HG03575 (cell line): Measurements from ENCODE around the gene APPBP2.
"Not testable (repeated sequence)": the region's sequence is repeated elsewhere in the genome, so short reads cannot be mapped to it uniquely, and the experiment has no call there.

Source experiments
- ATAC-seq: cut with Tn5 transposase; IDR thresholded peaks from one replicate; pipeline ENCODE4 v1.9.1; 2021; ENCODE audit not compliant: unreplicated experiment, insufficient number of reproducible peaks, low FRiP score; ENCODE audit errors: extremely low read depth

The APPBP2 gene

DNA sequence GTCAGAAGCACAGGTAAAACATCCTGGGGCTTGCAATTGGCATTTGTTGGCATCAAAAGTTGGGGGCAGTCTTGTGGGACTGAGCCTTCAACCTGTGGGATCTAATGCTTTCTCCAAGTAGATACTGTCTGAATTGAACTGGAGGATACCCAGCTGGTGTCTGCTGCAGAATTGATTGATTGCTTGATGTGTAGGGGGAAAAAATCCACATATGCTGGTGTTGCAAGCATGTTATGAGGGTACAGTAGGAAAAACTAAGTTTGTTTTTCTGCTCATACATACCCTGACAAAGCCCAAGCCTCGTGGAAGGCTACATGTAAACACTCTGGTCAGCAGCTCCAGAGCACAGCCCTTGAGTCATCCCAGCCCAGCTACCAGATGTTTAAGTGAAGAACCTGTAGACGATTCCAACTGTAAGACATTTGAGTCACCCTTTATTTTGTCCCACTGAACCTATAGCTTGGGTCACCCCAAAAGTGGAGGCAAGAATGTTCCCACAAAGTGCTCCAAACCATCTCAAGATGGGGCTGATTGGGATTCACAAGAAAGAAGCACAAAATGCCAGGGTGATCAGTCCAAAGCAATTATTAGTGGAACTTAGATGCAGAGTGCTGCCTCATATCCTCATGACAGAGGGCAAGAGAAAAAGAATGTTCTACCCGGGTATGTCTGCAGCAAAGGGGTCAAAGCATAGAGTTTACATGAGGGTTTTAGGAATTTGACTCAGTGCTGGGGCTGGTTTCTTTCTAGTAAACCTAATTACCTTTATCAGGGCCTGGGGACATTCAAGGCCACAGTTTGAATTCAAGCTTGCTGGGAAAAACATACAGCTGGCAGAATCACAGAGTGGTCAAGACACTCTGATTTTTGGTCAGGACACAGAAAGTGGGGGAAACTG, 9.6 kb upstream of the APPBP2 start:
- no peak for ATAC-seq

DNA sequence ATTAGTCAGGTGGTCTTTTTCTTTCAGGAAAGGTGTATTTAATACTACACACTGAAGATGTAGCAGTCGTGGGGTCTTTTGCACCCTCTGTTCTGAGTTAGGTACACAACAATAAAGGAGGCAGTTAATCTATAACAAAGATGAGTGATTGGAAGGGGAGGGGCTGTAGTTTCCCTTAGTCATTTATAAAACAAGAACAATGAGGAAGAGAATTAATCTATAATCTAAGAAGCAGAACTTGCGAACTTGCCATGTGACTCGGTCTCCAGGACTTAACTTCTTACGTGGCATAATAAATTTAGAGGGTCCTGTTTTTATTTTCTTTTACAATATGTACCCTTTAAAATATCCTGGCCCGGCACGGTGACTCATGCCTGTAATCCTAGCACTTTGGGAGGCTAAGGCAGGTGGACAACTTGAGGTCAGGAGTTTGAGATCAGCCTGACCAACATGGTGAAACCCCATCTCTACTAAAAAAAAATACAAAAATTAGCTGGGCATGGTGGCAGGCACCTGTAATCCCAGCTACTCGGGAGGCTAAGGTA, 8.6 kb upstream of the APPBP2 start:
- ATAC-seq: no peak

DNA sequence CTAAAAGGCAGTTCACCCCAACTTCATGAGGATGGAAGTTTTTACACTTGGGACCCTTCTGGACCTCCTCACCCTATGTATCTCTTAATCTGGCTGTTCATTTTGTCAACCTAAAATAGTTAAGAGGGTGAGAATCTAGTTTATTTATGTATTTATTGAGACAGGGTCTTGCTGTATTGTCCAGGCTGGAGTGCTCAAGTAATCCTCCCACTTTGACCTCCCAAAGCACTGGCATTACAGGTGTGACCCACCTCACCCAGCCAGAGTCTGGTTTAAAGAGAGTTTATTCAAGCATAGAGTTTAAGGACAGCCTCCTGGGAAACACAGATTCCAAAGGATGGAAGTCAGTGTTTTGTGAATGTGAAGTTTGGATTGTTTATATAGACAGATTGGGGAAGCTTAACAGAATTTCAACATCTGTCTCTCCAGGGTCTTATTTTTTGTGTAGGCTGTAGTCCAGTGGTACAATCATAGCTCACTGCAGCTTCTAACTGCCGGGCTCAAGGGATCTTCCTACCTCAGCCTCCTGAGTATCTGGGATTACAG, 8.0 kb upstream of the APPBP2 start:
- no peak for ATAC-seq

GRCh38 chr17:60529806-60530205, 3.8 kb upstream of the APPBP2 start:
- no peak for ATAC-seq

- ATAC-seq: no peak
These were observed 2.8 kb upstream of the APPBP2 start for GRCh38 chr17:60528828-60529227.

DNA sequence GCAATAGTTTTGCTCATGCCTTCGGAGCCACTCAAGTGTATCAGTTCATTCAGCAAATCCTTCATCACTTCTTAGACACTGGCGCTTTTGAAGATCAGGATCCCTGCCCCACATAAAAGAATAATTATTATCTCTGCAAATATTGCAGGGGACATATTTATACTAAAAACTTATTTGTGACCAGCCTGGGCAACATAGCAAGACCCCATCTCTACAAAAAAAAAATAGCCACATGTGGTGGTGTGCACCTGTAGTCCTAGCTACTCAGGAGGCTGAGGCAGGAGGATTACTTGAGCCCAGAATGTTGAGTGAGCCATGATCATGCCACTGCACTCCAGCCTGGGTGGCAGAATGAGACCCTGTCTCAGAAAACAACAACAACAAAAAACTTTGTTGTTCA, 1.7 kb upstream of the APPBP2 start:
- ATAC-seq: no peak

DNA sequence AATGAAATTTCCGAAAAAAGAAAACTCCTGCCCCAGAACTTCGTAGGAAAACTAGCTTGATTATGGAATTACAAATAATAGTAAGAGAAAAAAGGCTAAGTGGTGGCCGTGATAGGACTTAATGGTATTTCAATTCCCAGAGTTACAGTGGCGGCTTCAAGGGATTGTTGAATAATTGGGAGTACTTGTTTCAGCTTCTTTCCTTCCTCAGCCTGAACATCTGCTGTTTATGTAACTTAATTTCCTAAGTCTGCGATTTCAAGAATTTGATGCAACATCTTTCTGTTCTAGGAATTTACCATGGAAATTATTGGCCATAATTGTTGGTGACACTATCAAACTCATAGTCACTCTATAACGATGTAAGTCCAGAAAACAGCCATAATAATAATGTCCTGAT, 684 bp upstream of the APPBP2 start:
- no peak for ATAC-seq

GRCh38 chr17:60525328-60525684, 736 bp downstream of the APPBP2 start:
- ATAC-seq: no peak

GRCh38 chr17:60524463-60525327, 1.3 kb downstream of the APPBP2 start:
- no peak for ATAC-seq

DNA sequence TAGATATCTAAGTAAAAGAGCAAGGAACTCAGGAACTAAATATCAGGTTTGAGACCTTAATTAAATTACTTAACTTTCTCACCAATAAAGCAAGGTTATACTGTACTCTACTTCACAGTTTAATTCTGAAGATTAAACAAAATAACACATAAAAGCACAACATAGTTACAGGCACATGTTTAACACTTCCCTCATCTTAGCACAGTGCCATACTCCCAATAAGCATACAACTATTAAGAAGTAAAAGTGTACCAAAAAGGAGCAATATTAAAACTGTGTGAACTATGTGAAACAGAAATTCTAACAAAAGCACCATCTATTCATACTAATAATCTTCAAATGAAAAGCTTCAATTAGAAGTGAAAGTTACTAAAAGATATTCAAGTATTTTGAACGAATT, 2.2 kb downstream of the APPBP2 start:
- no peak for ATAC-seq

- no peak for ATAC-seq
These were observed 3.0 kb downstream of the APPBP2 start for GRCh38 chr17:60522889-60523626.

- ATAC-seq: no peak
These were observed 6.2 kb downstream of the APPBP2 start for GRCh38 chr17:60519795-60520194.

- not testable (repeated sequence) for ATAC-seq
These were observed 10.4 kb downstream of the APPBP2 start for GRCh38 chr17:60515683-60516082.

DNA sequence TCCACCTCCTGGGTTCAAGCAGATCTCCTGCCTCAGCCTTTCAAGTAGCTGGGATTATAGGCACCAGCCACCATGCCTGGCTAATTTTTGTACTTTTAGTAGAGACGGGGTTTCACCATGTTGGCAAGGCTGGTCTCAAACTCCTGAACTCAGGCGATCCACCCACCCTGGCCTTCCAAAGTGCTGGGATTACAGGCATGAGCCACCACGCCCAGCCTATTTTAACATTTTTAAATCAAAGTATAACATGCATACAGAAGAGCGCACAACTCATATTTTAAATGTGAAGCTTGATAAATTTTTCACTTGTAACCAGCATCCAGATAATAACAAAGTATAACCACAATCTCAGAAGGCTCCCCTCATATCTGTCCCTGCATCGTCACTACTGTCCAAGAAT, 10.8 kb downstream of the APPBP2 start:
- not testable (repeated sequence) for ATAC-seq

DNA sequence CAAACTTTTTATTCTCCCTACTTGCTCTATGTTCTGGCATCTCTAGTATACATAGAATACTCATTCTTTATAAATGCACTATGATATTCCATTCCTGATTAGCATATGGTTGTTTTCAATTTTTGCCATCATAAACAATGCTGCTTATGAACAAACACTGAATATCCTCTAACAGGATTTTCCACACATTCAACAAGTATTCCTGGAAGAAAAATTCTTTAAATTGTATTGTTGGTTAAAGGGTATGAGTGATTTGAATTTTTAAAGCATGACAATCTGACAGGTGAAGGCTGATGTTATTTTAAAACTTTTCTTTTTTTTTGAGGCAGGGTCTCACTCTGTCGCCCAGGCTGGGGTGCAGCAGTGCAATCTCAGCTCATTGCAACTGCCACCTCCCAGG, 11.5 kb downstream of the APPBP2 start:
- ATAC-seq: no peak

- no peak for ATAC-seq
These were observed 12.0 kb downstream of the APPBP2 start for GRCh38 chr17:60514053-60514452.

DNA sequence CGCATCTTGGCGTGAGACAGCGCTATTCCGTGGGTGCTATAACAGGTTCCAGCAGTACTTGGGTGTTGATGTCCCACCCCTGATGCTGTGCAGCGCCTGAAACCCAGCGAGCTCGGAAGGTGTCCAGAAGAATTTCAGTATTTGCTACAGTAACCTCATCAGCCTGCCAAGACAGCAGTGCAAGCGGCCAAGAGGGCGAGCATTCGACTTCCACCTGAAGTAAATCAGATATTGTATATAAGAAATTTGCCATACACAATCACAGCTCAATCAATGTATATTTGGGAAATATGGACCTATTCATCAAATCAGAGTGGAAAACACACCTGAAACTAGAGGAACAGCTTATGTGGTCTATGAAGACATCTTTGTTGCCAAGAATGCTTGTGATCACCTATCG, 13.0 kb downstream of the APPBP2 start:
- ATAC-seq: no peak

GRCh38 chr17:60510723-60511122, 15.3 kb downstream of the APPBP2 start:
- no peak for ATAC-seq

GRCh38 chr17:60510031-60510430, 16.0 kb downstream of the APPBP2 start:
- no peak for ATAC-seq
